HT-29 (cell line): ENCODE measurements around the gene CELF4. TPM values are rescaled to one million over a fixed set of nuclear protein-coding genes. Genes with fewer than 3 reads are reported as not detected.

Source experiments
- DNase-seq: peaks from one replicate; pipeline ENCODE4 v3.0.0-alpha.2; 2015; ENCODE audit warnings: low spot score
- total RNA-seq: library from RNA; depleted of rRNA; stranded (reverse); fragments of >200 nt; shearing (Covaris generic); gene quantifications from 2 replicates; pipeline ENCODE4 v1.2.3, GENCODE V29; 2014

The CELF4 gene
- total RNA-seq, 1 experiment from 2014 or later, result not detected

GRCh38 chr18:37524498-37525261 lies 40.9 kb downstream of the CELF4 start:
- no peak for DNase-seq

- no peak for DNase-seq
Measured at GRCh38 chr18:37524139-37524497, 41.5 kb downstream of the CELF4 start.

DNA sequence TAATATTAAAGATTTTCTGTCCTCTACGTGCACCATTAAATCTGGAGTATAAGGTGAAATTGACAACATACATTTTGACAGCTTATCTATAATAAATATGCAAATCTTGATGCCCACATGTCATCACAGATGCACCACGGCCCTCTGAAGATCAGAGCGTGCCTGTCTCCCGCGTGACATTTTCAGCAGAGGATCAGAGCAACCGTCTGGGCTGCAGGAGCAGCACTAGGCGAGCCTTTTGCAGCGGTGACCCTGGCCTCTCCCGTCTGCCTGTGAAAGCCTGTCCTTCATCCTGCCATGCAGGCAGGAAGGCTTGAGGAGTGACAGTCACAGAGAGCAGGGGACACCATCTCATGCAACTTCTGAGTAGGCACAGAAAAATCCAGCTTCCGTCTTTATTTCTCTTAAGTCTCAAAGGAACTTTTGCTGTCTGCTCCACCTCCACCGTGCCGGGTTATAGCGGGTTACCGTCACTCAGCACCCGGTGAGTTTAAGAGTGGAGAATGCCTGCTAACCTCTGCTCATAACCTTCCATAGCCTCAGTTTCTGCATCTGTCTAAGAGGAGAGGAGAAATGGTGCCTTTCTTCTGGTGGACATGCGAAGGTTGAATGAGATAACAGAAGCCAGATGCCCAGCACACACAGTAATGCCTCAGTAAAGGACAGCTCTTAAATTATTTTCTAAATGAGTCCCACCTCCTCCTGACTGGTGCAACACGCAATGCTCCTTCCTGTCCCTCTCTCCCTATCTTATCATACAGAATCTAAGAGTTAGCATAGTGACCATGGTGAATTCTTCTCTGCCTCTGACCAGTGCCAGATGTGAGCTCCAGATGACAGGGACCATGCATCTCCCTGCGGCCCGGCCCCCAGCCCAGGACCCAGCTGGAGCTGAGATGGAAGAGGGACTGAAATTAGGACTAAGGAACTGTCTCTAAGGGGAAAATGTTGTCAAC lies 43.8 kb downstream of the CELF4 start:
- DNase-seq, result no peak

DNA sequence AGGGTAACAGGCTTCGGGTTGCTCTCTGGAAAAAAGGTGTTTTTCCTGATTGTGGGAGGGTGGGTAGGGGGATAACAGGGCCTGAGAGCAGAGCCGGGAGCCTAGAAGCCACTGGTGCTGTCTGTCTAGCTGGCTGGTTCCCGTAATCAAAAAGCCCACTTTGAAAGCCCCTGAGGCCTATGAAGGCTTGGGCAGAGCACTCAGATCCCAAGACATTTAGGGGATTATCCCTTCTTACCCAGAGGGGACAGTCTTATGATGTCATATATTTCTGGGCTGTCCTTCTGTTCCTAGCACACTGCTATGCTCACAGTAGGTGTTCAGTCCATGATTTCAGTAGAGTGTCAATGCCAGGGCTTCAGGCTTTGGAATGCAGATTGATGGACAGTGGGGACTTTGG lies 45.1 kb downstream of the CELF4 start:
- DNase-seq, result no peak

- DNase-seq, result no peak
Measured at GRCh38 chr18:37519510-37520135, 46.0 kb downstream of the CELF4 start.

DNA sequence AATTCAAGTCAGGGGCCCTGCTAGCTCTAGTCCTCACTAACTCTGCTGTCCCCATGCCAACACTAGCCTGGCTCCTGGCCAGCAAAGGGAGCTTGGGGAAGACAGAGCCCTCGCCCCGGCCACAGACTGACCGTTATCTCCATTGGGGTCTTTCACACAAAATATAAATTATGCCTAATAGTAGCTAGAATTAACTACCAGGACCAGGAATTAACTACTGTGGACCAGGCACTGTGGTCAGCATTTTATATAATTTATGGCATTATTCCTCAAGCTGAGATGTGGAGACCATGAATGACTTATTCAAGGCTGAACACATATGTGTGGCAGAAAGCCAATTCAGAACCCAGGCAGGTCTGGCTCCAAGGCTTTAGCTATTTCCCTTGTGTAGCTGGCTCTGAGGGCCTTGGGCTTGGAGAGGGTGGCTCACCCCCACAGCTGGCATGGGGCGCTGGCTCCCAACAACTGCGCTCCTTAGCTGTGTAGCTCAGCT lies 49.2 kb downstream of the CELF4 start:
- no peak for DNase-seq

- DNase-seq, result no peak
Measured at GRCh38 chr18:37514953-37515352, 50.6 kb downstream of the CELF4 start.

GRCh38 chr18:37512400-37512799 lies 53.2 kb downstream of the CELF4 start:
- DNase-seq, result no peak

- DNase-seq, result no peak
Measured at GRCh38 chr18:37511721-37512298, 53.8 kb downstream of the CELF4 start.

GRCh38 chr18:37509600-37509999 lies 56.0 kb downstream of the CELF4 start:
- DNase-seq, result no peak

DNA sequence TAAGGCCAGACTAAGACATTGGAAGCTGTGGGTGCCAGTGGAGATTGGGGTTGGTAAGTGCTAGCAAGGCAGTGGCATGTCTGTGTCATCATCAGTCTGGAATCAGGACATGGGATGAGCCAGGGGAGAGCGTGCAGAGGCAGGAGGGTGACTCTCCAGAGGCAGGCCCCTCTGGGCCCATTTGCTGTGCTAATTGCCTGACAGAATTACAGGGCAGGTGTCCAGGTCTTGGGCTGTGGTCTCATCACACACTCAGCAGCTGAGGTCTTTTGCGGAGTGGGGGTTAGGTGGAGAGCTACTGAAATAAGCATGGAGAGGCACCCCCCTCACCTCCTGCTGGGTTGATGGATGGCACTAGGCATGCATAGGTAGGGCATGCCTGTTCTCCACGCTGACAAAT lies 57.4 kb downstream of the CELF4 start:
- no peak for DNase-seq

GRCh38 chr18:37507239-37507638 lies 58.4 kb downstream of the CELF4 start:
- DNase-seq, result no peak

DNA sequence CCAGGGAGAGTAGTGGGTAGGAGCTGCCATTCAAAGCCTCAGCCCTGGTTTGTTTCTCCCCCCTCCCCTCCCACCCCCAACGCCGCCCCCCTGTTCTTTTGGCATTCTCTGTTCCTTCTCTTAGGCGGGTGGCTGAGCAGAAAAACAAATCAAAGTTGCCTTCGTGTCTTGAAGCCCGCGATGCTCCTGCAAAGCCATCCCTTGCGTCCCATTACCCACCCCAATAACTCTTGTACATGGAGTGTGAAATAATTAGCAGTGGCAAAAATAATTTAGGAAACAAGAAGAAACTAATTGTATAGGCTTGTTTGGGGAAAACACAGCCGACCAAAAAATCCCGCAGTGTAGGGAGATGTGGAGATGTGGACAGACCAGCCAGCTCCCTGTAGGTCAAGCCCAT lies 59.6 kb downstream of the CELF4 start:
- no peak for DNase-seq

DNA sequence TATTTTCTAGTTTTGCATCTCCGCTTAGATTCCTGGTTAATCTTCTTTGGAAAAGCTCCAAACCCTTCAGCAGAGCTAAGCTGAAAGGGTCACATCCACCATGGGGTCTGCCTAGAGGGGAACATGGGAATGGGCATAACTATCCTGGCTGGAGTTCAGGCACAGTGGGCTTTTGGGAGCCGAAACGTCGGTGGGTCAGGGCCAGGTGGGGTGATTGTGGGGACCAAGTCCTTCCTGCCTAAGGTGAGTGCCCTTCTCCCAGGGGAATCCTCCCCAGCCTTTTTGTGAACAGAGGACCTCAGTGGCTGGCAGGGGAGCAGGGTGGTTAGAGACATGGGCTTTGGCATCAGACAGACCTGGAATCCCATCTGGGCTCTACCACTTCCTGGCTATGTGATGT lies 60.3 kb downstream of the CELF4 start:
- no peak for DNase-seq

GRCh38 chr18:37502601-37503000 lies 63.0 kb downstream of the CELF4 start:
- DNase-seq, result no peak

- no peak for DNase-seq
Measured at GRCh38 chr18:37502036-37502435, 63.6 kb downstream of the CELF4 start.

DNA sequence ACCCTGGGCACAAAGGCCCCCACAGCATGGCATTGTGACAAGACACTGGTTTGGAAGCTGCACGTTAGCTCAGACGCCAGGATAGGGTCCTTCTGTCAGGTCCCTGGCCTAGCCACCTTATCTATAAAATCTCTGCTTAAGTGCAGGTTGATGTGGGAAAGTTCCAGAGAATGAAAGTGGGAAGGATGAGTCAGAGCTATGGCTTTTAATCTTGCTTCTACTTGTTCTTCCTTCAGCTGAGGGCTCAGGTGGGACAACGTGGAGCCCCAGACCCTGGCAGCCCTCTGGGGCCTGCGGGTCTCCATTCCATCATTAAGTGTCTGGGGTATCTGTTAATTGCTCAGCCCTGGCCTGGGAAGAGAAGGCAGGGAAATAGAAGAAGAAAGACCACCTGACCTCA lies 64.5 kb downstream of the CELF4 start:
- no peak for DNase-seq

DNA sequence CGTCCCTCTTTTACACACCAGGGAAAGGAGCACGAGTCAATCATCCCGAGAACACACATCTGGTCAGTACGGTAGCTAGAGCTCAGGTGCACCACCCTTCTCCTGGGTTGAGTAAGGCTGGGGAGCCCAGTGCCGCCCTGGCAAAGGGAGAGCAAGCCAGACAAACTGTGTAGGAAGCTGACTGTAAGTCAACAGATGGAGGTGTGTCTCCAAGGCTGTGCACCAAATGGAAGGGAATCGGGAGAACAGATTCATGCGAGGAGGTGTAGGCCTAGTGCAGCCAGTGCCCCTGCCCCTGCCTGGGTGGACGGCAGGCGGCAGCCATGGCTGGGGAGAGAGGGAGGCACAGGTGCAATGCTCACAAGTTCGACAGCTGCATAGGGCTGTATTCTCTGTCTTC lies 65.7 kb downstream of the CELF4 start:
- DNase-seq, result no peak

DNA sequence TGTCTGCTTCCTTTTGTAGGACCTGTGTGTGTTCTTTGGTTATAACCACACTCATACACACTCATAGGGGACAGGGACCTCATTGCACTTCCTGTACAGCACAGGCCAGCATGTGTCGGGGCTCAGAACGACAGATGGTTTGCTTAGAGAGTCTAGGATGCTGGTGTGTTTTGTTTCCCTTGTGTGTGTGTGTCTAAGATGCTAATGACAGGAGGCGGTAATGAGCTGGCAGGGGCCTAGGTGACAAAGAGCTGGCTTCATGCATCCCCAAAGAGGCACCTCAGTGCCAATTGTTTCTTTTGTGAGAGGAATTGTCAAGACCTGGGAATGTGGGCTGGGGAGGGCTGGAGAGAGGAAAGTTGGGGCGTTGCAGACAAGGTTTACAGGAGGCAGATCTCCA lies 66.6 kb downstream of the CELF4 start:
- DNase-seq, result no peak

GRCh38 chr18:37497853-37498518 lies 67.6 kb downstream of the CELF4 start:
- DNase-seq, result no peak

DNA sequence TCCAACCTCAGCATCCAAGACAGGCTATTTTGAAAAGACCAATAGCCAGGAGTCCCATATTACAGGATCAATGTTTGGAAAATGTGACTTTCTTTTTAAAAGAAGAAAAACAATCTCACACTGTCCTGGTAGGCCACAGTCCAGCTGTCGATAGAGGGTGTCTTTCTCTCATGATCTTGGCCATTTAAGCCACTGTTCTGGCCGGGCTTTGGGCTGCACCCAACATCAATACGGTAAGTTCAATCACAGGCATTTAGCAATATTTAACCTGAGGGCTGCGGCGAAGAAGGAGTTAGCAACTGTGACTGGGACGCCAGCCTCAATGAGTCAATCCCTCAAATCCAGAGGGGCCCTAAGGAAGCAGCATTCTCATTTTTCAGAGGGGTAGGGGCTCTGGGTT lies 69.0 kb downstream of the CELF4 start:
- DNase-seq, result no peak
